Measurements from ENCODE around the gene GPN1.

GPN1 gene

GRCh38 chr2:27596627-27597026 lies 32.2 kb upstream of the GPN1 start:
- H3K36me3 ChIP-seq (replicated peaks), result peaks cover 8% of the 10 kb centered on the region
- no peaks in the 10 kb centered on the region for H3K27me3 ChIP-seq (replicated peaks)
- in situ Hi-C loops (cut with HindIII; ENCODE audit: low pct_ligation_motif_present, low sequenced_read_pairs), result no loop called here
- no peak overlapping the region for H3K27ac ChIP-seq
- DNase-seq, result no peak
- TF ChIP-seq, protein P1, sequence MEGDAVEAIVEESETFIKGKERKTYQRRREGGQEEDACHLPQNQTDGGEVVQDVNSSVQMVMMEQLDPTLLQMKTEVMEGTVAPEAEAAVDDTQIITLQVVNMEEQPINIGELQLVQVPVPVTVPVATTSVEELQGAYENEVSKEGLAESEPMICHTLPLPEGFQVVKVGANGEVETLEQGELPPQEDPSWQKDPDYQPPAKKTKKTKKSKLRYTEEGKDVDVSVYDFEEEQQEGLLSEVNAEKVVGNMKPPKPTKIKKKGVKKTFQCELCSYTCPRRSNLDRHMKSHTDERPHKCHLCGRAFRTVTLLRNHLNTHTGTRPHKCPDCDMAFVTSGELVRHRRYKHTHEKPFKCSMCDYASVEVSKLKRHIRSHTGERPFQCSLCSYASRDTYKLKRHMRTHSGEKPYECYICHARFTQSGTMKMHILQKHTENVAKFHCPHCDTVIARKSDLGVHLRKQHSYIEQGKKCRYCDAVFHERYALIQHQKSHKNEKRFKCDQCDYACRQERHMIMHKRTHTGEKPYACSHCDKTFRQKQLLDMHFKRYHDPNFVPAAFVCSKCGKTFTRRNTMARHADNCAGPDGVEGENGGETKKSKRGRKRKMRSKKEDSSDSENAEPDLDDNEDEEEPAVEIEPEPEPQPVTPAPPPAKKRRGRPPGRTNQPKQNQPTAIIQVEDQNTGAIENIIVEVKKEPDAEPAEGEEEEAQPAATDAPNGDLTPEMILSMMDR (IDR thresholded peaks at IDR 0.05; ENCODE audit: low read depth, low read length, missing control alignments), result no peak
- no peak overlapping the region for H3K4me3 ChIP-seq (ENCODE audit: low read depth, low read length)

DNA sequence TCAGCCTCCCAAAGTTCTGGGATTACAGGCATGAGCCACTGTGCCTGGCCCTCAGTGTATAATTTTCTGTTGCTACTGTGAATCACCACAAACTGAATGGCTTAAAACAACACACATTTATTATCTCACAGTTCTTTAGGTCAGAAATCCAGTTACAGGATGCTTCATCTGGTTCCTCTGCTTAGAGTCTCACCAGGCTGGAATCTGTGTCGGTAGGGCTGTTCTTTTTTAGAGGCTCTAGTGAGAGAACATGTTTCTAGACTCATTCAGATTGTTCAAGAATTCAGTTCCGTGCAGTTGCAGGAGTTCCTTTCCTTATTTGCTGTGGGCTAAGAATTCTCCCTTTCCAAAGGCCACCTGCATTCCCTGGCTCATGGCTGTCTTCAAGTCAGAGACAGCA lies 22.2 kb upstream of the GPN1 start:
- Histone ChIP-seq H3K4me3 (ENCODE audit: low read depth, low read length) (no peak overlapping the region), H3K36me3 (replicated peaks) (peaks cover 38% of the 10 kb centered on the region), H3K27me3 (replicated peaks) (no peaks in the 10 kb centered on the region), H3K27ac (peak overlapping the region; percentile 47)
- TF ChIP-seq, protein P1 (IDR thresholded peaks at IDR 0.05; ENCODE audit: low read depth, low read length, missing control alignments), result no peak
- in situ Hi-C loops (cut with HindIII; ENCODE audit: low pct_ligation_motif_present, low sequenced_read_pairs), result no loop called here
- peak; percentile 84 for DNase-seq

DNA sequence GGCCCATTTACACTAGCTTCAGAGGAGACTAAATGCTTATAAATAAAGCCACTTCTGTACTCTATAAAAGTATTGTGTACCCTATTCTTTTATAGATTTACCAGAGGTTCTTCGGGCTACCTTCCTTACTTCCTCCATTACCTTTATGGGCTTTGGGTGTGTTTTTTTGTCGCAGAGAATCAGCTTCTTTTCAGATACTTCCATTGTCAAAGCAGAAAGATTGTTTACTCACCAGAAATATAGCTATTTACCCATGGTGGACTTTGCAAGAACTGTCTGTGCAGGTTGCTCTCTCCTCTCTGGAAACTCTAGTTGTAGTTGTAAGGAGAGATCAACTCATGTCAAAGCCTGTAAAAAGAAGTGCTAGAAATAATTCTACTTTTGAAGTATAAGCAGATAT lies 14.9 kb upstream of the GPN1 start:
- H3K36me3 ChIP-seq (replicated peaks), result peaks cover 31% of the 10 kb centered on the region
- in situ Hi-C loops (cut with HindIII; ENCODE audit: low pct_ligation_motif_present, low sequenced_read_pairs), result no loop called here
- no peak for DNase-seq

DNA sequence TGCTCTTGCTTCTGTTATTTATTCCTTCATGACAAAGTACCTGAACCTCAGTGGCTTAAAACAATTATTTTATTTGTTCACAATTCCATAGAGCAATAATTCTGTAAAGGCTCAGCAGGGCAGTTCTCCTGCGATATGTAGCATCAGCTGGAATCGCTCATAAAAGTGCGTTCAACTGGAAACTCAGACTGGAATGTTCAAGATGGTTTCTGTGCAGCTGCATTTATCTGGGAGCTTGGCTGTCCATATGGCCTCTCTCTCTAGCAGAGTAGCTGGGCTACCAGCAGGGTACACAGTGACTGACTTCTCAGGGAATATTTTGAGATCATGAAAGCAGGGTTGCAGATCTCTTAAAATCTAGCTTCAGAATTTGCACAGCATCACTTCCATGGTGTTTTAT lies 13.5 kb upstream of the GPN1 start:
- TF ChIP-seq, protein P1 (IDR thresholded peaks at IDR 0.05; ENCODE audit: low read depth, low read length, missing control alignments), result no peak
- peaks cover 34% of the 10 kb centered on the region for H3K36me3 ChIP-seq (replicated peaks)
- DNase-seq, result no peak
- H3K27me3 ChIP-seq (replicated peaks), result no peaks in the 10 kb centered on the region
- H3K27ac ChIP-seq, result no peak overlapping the region
- H3K4me3 ChIP-seq (ENCODE audit: low read depth, low read length), result no peak overlapping the region
- in situ Hi-C loops (cut with HindIII; ENCODE audit: low pct_ligation_motif_present, low sequenced_read_pairs), result no loop called here

More for the DNA sequence above, 14.9 kb upstream of the GPN1 start:
- Histone ChIP-seq H3K27ac (no peak overlapping the region), H3K27me3 (replicated peaks) (no peaks in the 10 kb centered on the region), H3K4me3 (ENCODE audit: low read depth, low read length) (no peak overlapping the region)
- TF ChIP-seq, protein P1 (IDR thresholded peaks at IDR 0.05; ENCODE audit: low read depth, low read length, missing control alignments), result no peak

- in situ Hi-C loops (cut with HindIII; ENCODE audit: low pct_ligation_motif_present, low sequenced_read_pairs), result no loop called here
- no peak overlapping the region for H3K4me3 ChIP-seq (ENCODE audit: low read depth, low read length)
- no peaks in the 10 kb centered on the region for H3K27me3 ChIP-seq (replicated peaks)
- no peak for DNase-seq
- peaks cover 31% of the 10 kb centered on the region for H3K36me3 ChIP-seq (replicated peaks)
- TF ChIP-seq, protein P1 (IDR thresholded peaks at IDR 0.05; ENCODE audit: low read depth, low read length, missing control alignments), result peak; percentile 39
- no peak overlapping the region for H3K27ac ChIP-seq
These were observed 7.3 kb upstream of the GPN1 start for GRCh38 chr2:27621524-27621923.

GRCh38 chr2:27622921-27623384 lies 5.9 kb upstream of the GPN1 start:
- Histone ChIP-seq H3K27me3 (replicated peaks) (no peaks in the 10 kb centered on the region), H3K36me3 (replicated peaks) (peaks cover 24% of the 10 kb centered on the region), H3K27ac (peak overlapping the region; percentile 35), H3K4me3 (ENCODE audit: low read depth, low read length) (no peak overlapping the region)
- DNase-seq, result peak; percentile 62
- TF ChIP-seq, protein P1 (IDR thresholded peaks at IDR 0.05; ENCODE audit: low read depth, low read length, missing control alignments), result no peak
- in situ Hi-C loops (cut with HindIII; ENCODE audit: low pct_ligation_motif_present, low sequenced_read_pairs), result no loop called here
